Measurements from ENCODE around the gene TOMM40. TPM values are rescaled to one million over a fixed set of nuclear protein-coding genes. Genes with fewer than 3 reads are reported as not detected.

Gene TOMM40
- total and polyA plus RNA-seq, 9 of the 15 experiments (the other 6 are each of a cell fraction or from before 2014, with no cell fraction given) = 0.89 to 290 (median 160) TPM

DNA sequence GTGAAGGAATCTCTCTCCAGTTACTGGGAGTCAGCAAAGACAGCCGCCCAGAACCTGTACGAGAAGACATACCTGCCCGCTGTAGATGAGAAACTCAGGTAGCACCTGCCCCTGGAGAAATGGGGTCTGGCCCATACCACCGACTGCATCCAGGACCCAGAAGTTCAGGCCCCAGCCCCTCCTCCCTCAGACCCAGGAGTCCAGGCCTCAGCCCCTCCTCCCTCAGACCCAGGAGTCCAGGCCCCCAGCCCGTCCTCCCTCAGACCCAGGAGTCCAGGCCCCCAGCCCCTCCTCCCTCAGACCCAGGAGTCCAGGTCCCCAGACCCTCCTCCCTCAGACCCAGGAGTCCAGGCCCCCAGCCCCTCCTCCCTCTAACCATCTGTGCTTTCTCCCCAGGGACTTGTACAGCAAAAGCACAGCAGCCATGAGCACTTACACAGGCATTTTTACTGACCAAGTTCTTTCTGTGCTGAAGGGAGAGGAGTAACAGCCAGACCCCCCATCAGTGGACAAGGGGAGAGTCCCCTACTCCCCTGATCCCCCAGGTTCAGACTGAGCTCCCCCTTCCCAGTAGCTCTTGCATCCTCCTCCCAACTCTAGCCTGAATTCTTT, 57.8 kb downstream of the TOMM40 start:
- Histone ChIP-seq H3K4me3 (no peak overlapping the region), H3K9me3 (replicated peaks; ENCODE audit: control insufficient read depth, insufficient read depth, low read depth, low read length) (no peaks in the 10 kb centered on the region), H3K36me3 (ENCODE audit: control insufficient read depth, insufficient read depth, low read length) (no peaks in the 10 kb centered on the region), H3K79me2 (ENCODE audit: control insufficient read depth, insufficient read depth, low read length) (peaks cover 3% of the 10 kb centered on the region; the same call in 2 of the 3 replicates), H3K9me1 (ENCODE audit: control insufficient read depth, insufficient read depth, low read length) (no peaks in the 10 kb centered on the region), H3K27ac (ENCODE audit: extremely low read depth, low read depth, low read length) (no peak overlapping the region), H3K4me2 (ENCODE audit: insufficient read depth, low read length) (no peak overlapping the region), H4K20me1 (replicated peaks; ENCODE audit: control insufficient read depth, insufficient read depth, low read length) (no peaks in the 10 kb centered on the region), H3K4me1 (replicated peaks in 1 of 2; ENCODE audit: control insufficient read depth in 2 of 2, insufficient read depth in 2 of 2, low read length in 2 of 2) (peaks cover 9 to 33% of the 10 kb centered on the region in 2 experiments; a peak in 4 of 5 replicates), H3K27me3 (ENCODE audit: control insufficient read depth in 2 of 2, insufficient read depth in 2 of 2, low read length in 2 of 2) (no peaks in the 10 kb centered on the region), H2AFZ (ENCODE audit: low read depth, low read length) (no peak overlapping the region), H3K9ac (ENCODE audit: insufficient read depth in 1 of 2, low read depth in 2 of 2, low read length in 2 of 2) (peak overlapping the region in 1 of 2 experiments; percentile 55; a peak in 1 of 4 replicates)
- 100% methylated on average over 1 of the region's 5 CpGs for WGBS (ENCODE audit: insufficient coverage, low coverage, missing lambda C conversion rate)
- in situ Hi-C loops (cut with MboI) = no loop called here
- ChIA-PET POLR2A (interaction anchor here (1.0 kb wide), 1 partner anchor 34 kb away, joined by 3 read pairs; the partner anchor contains the start of gene APOC1), CTCF (ENCODE audit: low intra/inter-chr PET ratio) (interaction anchor here (0.6 kb wide), 2 partner anchors 46 to 144 kb away, joined by 3 read pairs; no protein-coding TSS in a partner anchor)
- no peak for FAIRE-seq
- DNase-seq (ENCODE audit: extremely low read depth in 1 of 4, low spot score in 3 of 4) = no peak
- no TSS peak for BruUV-seq (replicated peaks)
- ATAC-seq = no peak
- intact Hi-C loops (cut with micrococcal nuclease) = no loop called here
- no peak for TF ChIP-seq HDAC3 (IDR thresholded peaks at IDR 0.05; ENCODE audit: borderline replicate concordance, partially characterized antibody)
- TF ChIP-seq ZNF644 (tag; IDR thresholded peaks at IDR 0.05; ENCODE audit: low read depth) = no peak
- TF ChIP-seq, protein P1, sequence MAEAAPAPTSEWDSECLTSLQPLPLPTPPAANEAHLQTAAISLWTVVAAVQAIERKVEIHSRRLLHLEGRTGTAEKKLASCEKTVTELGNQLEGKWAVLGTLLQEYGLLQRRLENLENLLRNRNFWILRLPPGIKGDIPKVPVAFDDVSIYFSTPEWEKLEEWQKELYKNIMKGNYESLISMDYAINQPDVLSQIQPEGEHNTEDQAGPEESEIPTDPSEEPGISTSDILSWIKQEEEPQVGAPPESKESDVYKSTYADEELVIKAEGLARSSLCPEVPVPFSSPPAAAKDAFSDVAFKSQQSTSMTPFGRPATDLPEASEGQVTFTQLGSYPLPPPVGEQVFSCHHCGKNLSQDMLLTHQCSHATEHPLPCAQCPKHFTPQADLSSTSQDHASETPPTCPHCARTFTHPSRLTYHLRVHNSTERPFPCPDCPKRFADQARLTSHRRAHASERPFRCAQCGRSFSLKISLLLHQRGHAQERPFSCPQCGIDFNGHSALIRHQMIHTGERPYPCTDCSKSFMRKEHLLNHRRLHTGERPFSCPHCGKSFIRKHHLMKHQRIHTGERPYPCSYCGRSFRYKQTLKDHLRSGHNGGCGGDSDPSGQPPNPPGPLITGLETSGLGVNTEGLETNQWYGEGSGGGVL (CRISPR knock-in tag; IDR thresholded peaks at IDR 0.05) = no peak
- TF ChIP-seq KLF10 (CRISPR knock-in tag; IDR thresholded peaks at IDR 0.05) = no peak
- no peak for TF ChIP-seq MTF1 (CRISPR knock-in tag; IDR thresholded peaks at IDR 0.05; ENCODE audit: borderline replicate concordance)
- TF ChIP-seq, protein P2, sequence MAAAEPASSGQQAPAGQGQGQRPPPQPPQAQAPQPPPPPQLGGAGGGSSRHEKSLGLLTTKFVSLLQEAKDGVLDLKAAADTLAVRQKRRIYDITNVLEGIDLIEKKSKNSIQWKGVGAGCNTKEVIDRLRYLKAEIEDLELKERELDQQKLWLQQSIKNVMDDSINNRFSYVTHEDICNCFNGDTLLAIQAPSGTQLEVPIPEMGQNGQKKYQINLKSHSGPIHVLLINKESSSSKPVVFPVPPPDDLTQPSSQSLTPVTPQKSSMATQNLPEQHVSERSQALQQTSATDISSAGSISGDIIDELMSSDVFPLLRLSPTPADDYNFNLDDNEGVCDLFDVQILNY (CRISPR knock-in tag; IDR thresholded peaks at IDR 0.05) = no peak
- TF ChIP-seq, protein P3, sequence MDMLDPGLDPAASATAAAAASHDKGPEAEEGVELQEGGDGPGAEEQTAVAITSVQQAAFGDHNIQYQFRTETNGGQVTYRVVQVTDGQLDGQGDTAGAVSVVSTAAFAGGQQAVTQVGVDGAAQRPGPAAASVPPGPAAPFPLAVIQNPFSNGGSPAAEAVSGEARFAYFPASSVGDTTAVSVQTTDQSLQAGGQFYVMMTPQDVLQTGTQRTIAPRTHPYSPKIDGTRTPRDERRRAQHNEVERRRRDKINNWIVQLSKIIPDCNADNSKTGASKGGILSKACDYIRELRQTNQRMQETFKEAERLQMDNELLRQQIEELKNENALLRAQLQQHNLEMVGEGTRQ (CRISPR knock-in tag; IDR thresholded peaks at IDR 0.05) = no peak
- no peak for TF ChIP-seq POU5F1 (IDR thresholded peaks at IDR 0.05; ENCODE audit: borderline replicate concordance, low read depth, low read length, partially characterized antibody)
- no peak for TF ChIP-seq ESRRB (CRISPR knock-in tag; IDR thresholded peaks at IDR 0.05; ENCODE audit: borderline replicate concordance)
- TF ChIP-seq, protein P4, sequence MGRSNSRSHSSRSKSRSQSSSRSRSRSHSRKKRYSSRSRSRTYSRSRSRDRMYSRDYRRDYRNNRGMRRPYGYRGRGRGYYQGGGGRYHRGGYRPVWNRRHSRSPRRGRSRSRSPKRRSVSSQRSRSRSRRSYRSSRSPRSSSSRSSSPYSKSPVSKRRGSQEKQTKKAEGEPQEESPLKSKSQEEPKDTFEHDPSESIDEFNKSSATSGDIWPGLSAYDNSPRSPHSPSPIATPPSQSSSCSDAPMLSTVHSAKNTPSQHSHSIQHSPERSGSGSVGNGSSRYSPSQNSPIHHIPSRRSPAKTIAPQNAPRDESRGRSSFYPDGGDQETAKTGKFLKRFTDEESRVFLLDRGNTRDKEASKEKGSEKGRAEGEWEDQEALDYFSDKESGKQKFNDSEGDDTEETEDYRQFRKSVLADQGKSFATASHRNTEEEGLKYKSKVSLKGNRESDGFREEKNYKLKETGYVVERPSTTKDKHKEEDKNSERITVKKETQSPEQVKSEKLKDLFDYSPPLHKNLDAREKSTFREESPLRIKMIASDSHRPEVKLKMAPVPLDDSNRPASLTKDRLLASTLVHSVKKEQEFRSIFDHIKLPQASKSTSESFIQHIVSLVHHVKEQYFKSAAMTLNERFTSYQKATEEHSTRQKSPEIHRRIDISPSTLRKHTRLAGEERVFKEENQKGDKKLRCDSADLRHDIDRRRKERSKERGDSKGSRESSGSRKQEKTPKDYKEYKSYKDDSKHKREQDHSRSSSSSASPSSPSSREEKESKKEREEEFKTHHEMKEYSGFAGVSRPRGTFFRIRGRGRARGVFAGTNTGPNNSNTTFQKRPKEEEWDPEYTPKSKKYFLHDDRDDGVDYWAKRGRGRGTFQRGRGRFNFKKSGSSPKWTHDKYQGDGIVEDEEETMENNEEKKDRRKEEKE (IDR thresholded peaks at IDR 0.05; ENCODE audit: borderline replicate concordance in 1 of 2, control insufficient read depth in 1 of 2, low read depth in 2 of 2, low read length in 1 of 2) = no peak

Measured in K562 (cell line).